Heart left ventricle (tissue), 16 donors: ENCODE results near the gene PADI4. TPM values are rescaled to one million over a fixed set of nuclear protein-coding genes. Genes with fewer than 3 reads are reported as not detected.

Source experiments
- ATAC-seq, 4 donors: fragments of 200-7000 bp; cut with Tn5 transposase; one replicate each; pipeline ENCODE4 v1.9.1; 2020 to 2022; ENCODE audit warnings: moderate library complexity in 4 of 4, mild to moderate bottlenecking in 3 of 4, moderate number of reproducible peaks in 1 of 4
- DNase-seq, 5 donors: peaks; one replicate each; pipeline ENCODE4 v3.0.0-alpha.2; 2020
- H3K27ac ChIP-seq, 12 donors: fragments of 200-600 bp; sonication (generic) in 4 of 12; one replicate each; pipeline versions ENCODE4 v1.5.0 to v1.8.0; 2016 to 2022; ENCODE audit warnings: mild to moderate bottlenecking in 2 of 12
- H3K27me3 ChIP-seq, 9 donors: fragments of 200-600 bp; sonication (generic) in 2 of 9; one replicate each; pipeline versions ENCODE4 v1.5.1 to v1.8.0; 2016 to 2022; ENCODE audit warnings: mild to moderate bottlenecking in 3 of 9
- H3K36me3 ChIP-seq, 9 donors: fragments of 200-600 bp; sonication (generic) in 2 of 9; one replicate each; pipeline versions ENCODE4 v1.5.0 to v1.8.0; 2018 to 2022; ENCODE audit warnings: mild to moderate bottlenecking in 2 of 9
- H3K4me1 ChIP-seq, 12 donors: fragments of 200-600 bp; sonication (generic) in 4 of 12; one replicate each; pipeline versions ENCODE4 v1.5.0 to v1.8.0; 2016 to 2022; ENCODE audit warnings: mild to moderate bottlenecking in 3 of 12
- H3K4me3 ChIP-seq, 12 donors: fragments of 200-600 bp; sonication (generic) in 4 of 12; one replicate each; pipeline versions ENCODE4 v1.5.0 to v1.8.0; 2017 to 2022; ENCODE audit warnings: mild to moderate bottlenecking in 9 of 12, moderate library complexity in 4 of 12
- H3K9me3 ChIP-seq, 12 donors: fragments of 200-600 bp; sonication (generic) in 4 of 12; one replicate each; pipeline versions ENCODE4 v1.5.0 to v1.8.0; 2016 to 2022; ENCODE audit warnings: mild to moderate bottlenecking in 1 of 12
- POLR2A ChIP-seq, 2 donors: fragments of 450-650 bp; IDR thresholded peaks; one replicate each; pipeline ENCODE4 v1.6.1; 2017; ENCODE audit warnings: antibody characterized with exemption in 2 of 2, mild to moderate bottlenecking in 2 of 2, moderate library complexity in 2 of 2
- WGBS, 4 donors: extraction: QIAGEN DNeasy Blood & Tissue Kit in 2 of 4; methylation state at CpG; one replicate each; pipeline versions ENCODE4 v1.1.5 to v1.1.7; 2013 to 2018; 5-methylcytosine and 5-hydroxymethylcytosine counted together
- intact Hi-C, 10 donors: fragments of 100-400 bp; cut with DNase I; formaldehyde crosslinking; loops; one replicate each; pipeline versions ENCODE4 v1.11.1 to v1.14.2; 2022
- polyA plus RNA-seq, 2 donors: library from polyadenylated mRNA; stranded (reverse); fragments of 200-250 nt; gene quantifications; one replicate each; pipeline ENCODE4 v1.2.3, GENCODE V29; 2013
- total RNA-seq, 9 donors: library from RNA; depleted of rRNA in 2 of 9; stranded (reverse); fragments of >200 nt in 2 of 9; fragmentation: NEBNext Ultra II Directional in 3 of 9; extraction: Animal tissue kit (Norgen Biotek cat#: 25700) in 3 of 9; gene quantifications; one replicate each; pipeline versions ENCODE4 v1.1.0 to v1.2.4, GENCODE V29; 2016 to 2023
- TF ChIP-seq, protein P1 (sequence below), 12 donors: fragments of 200-600 bp; sonication (generic) in 4 of 12; IDR thresholded peaks; one replicate each; pipeline versions ENCODE4 v1.5.0 to v1.8.0; 2018 to 2022; ENCODE audit warnings: antibody characterized with exemption in 12 of 12, mild to moderate bottlenecking in 5 of 12
- donor health status: ischemic (EF 13 %, LVEDD 7.1; RV severe dilation, severe dysfunction).
- donor health status: healthy with polysubstance abuse.
- donor health status: DM: no; HTN: yes; CAD: no.
- donor health status: DM: no; HTN: no; CAD: no.
- donor health status: ischemic (EF 25% LVEDD 6.9; RV normal size, moderate dysfunction).
- donor health status: ischemic (EF 25% LVEDD 5.7; RV mildly dilated, moderate dysfunction).
- donor health status: healthy.
- donor health status: DM: yes; HTN: yes; CAD: no.
- donor health status: ischemic (EF 35%, LVEDD 5.7; RV mildly dilated, moderate dysfunction).
- donor health status: nonischemic (EF 11% LVEDD 7.7; RV severe dilation, severe dysfunction).
- donor health status: DM: yes; HTN: yes; CAD: no.
- donor health status: PGD.
- donor health status: ischemic (EF 29% LVEDD 5.4; RV normal size, mild dysfunction).
- donor health status: nonischemic (EF 23%, LVEDD 6.1; RV moderate dilation, normal function).

PADI4 gene
- total and polyA plus RNA-seq, 11 donors: 0.08 to 2.3 (median 0.35) TPM; not detected in 2

DNA sequence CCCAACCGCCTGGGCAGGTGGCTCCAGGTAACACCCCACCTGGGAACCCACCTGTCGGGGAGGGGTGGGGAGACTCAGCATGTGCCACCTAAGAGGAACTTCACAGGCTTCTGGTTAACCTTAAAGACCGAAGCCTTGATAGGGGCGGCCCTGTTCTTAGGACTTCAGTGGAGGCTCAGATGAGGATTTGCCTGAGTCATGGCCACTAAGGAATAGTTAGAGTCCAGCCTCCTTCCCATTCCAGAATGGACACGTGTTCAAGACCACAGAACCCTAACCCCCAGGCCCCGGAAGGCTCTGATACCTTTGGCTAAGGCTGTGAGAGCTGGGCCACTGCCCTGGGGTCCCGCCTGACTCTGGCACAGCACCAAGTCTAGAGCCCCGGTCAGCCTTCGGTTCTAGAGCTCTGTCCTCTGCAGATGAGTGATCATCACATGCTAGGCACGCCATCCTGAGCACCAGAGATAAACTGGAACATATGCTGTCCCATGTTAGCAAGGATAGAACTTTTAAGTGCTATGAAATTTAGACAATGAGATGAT is 84.3 kb downstream of the PADI4 start:
- no peak for TF ChIP-seq POLR2A (IDR thresholded peaks at IDR 0.05)
- TF ChIP-seq, protein P1, sequence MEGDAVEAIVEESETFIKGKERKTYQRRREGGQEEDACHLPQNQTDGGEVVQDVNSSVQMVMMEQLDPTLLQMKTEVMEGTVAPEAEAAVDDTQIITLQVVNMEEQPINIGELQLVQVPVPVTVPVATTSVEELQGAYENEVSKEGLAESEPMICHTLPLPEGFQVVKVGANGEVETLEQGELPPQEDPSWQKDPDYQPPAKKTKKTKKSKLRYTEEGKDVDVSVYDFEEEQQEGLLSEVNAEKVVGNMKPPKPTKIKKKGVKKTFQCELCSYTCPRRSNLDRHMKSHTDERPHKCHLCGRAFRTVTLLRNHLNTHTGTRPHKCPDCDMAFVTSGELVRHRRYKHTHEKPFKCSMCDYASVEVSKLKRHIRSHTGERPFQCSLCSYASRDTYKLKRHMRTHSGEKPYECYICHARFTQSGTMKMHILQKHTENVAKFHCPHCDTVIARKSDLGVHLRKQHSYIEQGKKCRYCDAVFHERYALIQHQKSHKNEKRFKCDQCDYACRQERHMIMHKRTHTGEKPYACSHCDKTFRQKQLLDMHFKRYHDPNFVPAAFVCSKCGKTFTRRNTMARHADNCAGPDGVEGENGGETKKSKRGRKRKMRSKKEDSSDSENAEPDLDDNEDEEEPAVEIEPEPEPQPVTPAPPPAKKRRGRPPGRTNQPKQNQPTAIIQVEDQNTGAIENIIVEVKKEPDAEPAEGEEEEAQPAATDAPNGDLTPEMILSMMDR (IDR thresholded peaks at IDR 0.05): no peak
- 62 to 70% (median 64%) methylated on average over 9 to 10 of the region's 10 CpGs for WGBS, 4 donors
- ATAC-seq: no peak

DNA sequence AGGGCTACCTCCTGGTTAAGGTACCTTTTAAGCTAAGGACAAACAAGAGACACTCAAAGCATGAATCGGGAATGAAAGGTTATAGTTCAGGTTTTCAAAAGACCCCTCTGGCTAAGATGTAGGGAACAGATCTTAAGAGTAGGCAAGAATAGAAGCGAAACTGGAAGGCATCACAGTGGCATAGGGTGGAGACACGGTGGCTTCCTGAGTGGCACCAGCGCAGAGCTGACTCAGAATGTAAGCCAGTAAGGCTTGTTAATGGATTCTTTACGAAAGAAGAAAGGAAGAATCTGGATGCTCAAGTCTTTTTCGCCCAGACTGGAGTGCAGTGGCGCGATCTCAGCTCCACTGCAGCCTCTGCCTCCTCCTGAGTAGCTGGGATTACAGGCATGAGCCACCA is 85.2 kb downstream of the PADI4 start:
- intact Hi-C loops: no loop called here
- DNase-seq (no peak), ATAC-seq (no peak)
- Histone ChIP-seq H3K36me3 (no peaks in the 10 kb centered on the region), H3K9me3 (no peaks in the 10 kb centered on the region), H3K4me1 (no peaks in the 10 kb centered on the region), H3K27me3 (peaks cover 0 to 8% (median 0%) of the 10 kb centered on the region in 9 donors), H3K27ac (no peak overlapping the region), H3K4me3 (no peak overlapping the region)
- TF ChIP-seq POLR2A (IDR thresholded peaks at IDR 0.05): no peak
- TF ChIP-seq, protein P1 (IDR thresholded peaks at IDR 0.05): no peak
- WGBS, 4 donors: 62 to 66% (median 63%) methylated on average over 8 of the region's 8 CpGs

More for the DNA sequence above, 84.3 kb downstream of the PADI4 start:
- Histone ChIP-seq H3K4me1 (no peaks in the 10 kb centered on the region), H3K27me3 (peaks cover 0 to 8% (median 0%) of the 10 kb centered on the region in 9 donors), H3K36me3 (no peaks in the 10 kb centered on the region), H3K4me3 (no peak overlapping the region), H3K27ac (no peak overlapping the region), H3K9me3 (no peaks in the 10 kb centered on the region)
- no peak for DNase-seq
- intact Hi-C loops: no loop called here

DNA sequence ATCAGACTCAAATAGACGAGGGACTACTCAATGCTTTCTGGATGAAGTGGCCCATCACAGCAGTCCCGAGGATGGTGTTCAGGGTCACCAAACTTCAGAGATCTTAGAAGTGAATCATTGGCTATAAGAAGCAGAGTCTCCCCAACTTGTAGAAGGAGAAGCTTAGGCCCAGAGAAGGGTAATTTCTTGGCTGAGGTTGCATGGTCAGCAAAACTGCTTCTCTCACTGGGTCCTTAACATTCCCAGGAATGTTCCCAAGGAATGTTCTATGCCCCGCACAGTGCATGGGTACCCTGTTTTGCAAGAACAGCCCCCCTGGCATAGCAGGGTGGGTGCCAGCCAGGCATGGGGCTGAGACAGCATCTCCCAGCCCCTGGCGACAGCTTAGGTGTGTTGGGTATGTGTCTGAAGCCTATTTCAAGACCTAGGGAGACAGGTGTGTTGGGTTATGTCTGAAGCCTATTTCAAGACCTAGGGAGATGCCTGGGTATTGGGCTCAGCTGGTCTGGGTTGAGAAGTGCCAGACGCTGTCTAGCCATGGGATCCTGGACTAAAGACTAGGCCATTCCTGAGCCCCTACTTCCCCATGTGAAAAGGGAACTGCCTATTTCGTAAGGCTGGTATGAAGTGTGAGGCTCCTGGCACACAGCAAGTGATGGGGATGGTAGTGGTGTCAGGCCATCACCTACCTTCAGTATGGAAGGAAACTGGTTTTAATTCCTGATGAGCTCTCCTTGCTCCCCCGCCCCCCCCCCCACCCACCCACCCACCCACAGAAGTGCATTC is 90.1 kb downstream of the PADI4 start:
- TF ChIP-seq POLR2A (IDR thresholded peaks at IDR 0.05): no peak
- TF ChIP-seq, protein P1 (IDR thresholded peaks at IDR 0.05): no peak
- no peak for DNase-seq
- Histone ChIP-seq H3K4me1 (no peaks in the 10 kb centered on the region), H3K4me3 (no peak overlapping the region), H3K9me3 (no peaks in the 10 kb centered on the region), H3K27me3 (no peaks in the 10 kb centered on the region), H3K27ac (no peak overlapping the region), H3K36me3 (no peaks in the 10 kb centered on the region)
- ATAC-seq: no peak
- intact Hi-C loops: no loop called here
- 75 to 92% (median 84%) methylated on average over 4 to 7 of the region's 7 CpGs for WGBS, 4 donors

DNA sequence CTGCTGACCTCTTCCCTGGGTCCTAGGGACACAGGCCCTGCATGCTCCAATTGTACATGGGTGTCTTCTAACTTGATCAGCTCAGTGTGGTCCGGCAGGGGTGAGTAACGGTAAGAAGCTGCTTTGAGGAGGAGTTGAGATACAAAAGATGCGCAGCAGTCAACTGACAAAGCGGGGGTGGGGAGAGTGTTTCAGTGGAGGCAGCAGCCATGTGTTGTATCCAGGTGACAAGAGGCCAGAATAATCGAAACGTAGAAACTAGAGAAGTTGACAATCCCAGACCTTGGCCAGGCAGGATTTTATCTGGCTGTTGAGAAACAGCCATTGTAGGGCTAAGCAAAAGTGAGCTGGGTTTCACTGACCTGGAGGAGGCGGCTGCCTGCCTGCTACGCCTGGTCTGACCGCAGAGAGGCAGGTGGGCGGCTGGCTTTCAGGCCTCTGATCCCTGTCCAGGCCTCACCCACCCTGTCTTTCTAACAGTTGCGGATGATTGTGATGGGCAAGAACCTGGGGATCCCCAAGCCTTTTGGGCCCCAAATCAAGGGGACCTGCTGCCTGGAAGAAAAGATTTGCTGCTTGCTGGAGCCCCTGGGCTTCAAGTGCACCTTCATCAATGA is 92.8 kb downstream of the PADI4 start:
- Histone ChIP-seq H3K9me3 (no peaks in the 10 kb centered on the region), H3K27me3 (no peaks in the 10 kb centered on the region), H3K4me3 (no peak overlapping the region), H3K36me3 (no peaks in the 10 kb centered on the region), H3K27ac (no peak overlapping the region), H3K4me1 (no peaks in the 10 kb centered on the region)
- 81 to 86% (median 85%) methylated on average over 11 of the region's 11 CpGs for WGBS, 4 donors
- intact Hi-C loops: loop anchor here in 5 of 10 donors (5.0 to 10.0 kb wide), 2 partner anchors 274 to 276 kb away; no protein-coding TSS in a partner anchor
- DNase-seq: no peak
- no peak for ATAC-seq
- TF ChIP-seq, protein P1 (IDR thresholded peaks at IDR 0.05): no peak
- no peak for TF ChIP-seq POLR2A (IDR thresholded peaks at IDR 0.05)
